HG02678 (cell line): Measurements from ENCODE around the gene HNRNPAB.

Experiments
- ATAC-seq: cut with Tn5 transposase; IDR thresholded peaks from one replicate; pipeline ENCODE4 v1.9.1; 2021; ENCODE audit warnings: mild to moderate bottlenecking, moderate library complexity; ENCODE audit not compliant: unreplicated experiment

HNRNPAB gene

DNA sequence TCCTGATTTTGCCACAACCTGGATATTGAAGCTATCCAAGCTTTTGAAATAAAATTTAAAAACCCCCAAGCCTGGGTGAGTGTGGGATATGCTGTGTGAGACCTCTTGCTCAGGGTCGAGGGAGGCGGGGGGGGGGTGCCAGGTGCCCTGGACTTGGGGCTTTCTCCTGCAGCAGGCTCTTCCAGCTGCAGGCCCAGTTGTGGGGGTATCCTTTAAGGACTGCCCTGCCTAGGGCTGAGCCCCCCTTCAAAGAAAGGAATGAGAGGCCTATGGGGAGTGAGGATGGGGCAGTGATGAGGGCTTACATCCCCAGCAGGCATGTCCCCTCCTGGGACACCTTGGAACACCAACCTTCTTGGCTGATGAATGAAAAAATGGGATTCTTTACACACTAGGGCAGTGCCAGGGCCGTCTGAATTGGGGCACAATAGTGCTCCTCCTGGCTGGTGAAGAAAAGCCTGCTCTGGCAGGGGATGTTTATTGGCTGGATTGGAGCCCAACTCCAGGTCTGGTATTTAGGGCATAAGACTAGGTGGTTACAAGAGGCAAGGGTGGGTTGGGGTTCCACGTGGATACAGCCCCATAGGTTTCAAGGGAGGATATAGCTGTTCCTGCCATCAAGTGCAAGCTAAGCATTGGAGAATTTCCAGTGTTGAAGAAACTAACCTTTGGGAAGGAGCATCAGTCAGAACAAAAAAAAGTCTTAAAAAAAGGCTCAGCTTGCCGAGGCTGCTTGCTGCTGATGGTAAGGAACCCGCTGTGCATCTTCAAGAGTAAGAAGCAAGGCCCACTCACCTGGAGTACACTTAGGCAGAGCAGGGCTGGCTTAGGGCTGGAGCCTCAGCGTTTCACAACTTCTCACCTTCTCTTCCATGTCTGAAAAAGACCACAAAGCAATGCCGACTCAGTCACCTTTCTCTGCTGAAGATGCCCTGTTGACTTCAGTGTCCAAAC is 7.0 kb downstream of the HNRNPAB start:
- no peak for ATAC-seq

DNA sequence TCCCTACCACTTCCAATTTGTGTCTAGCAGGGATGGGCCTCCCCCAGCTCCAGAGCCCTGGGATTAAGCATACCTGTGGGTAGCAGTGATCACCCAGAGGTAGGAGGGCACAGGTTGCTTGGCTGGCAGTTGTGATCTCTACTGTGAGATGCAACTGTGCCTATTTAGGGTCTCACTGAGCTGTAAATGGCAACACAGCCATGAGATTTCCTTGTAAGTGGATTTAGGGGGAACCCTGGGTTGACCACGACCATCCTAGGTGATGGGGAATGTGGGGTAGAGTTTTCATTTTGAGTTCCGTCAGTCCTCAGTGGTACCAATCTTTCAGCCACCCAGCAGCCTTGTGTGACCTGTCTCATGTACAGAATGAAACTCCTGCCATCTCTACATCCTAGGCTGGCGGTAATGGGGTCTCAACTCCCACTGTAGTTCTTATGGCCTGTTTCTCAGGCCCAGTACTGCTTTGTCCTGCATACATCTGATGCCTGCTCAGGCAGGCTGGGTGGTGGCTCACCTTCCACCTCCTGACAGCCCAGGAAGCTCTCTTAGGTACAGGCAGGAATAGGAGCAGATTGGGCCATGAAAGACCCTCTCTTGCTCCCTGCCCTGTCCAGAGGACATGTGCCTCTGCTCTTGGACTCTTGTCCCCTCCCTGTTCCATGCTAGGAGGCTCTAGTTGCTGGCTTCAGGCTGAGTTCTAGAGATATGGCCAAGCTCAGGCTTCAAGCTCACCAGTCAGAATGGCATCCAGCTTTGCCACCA is 8.1 kb downstream of the HNRNPAB start:
- ATAC-seq, result no peak

DNA sequence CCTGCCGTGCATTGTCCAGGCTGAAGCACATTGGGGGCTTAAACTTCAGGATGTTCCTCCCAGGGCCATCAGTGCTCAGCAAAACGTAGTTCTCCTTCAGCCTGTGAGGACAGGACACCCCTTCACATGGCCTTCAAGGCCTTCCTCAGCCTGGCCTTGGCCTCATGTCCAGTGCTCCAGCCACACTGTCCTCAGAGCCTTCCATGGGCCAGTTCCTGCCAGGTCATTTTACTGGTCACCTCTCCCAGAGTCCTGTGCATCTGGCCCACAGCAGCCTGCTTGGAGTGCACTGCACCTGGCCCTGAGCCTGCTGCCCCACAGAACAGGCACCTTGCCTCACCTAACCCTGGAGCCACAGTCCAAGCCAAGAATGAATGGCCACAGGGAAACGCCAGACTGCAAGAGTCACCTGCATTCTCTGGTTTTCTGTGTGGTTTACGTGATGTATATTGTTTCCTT is 8.7 kb downstream of the HNRNPAB start:
- no peak for ATAC-seq

DNA sequence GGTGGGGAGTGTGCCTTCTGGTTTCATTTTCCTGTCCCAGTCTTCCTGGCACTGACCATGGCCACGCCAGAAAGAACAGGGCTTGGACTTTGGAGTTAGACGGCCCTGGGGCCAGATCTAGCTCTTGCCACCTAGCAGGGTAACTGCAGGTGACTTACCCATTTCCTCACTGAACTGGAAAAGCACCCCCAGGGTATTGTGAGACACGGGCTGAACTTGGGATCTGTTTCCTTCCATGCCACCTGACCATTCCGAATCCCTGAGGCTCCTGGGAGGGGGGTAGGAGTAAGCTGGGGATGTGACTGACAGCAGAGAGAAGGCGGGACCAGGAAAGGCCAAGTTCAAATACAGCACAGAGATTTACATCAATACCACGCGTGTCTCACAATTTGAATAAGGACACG is 9.4 kb downstream of the HNRNPAB start:
- ATAC-seq, result no peak

DNA sequence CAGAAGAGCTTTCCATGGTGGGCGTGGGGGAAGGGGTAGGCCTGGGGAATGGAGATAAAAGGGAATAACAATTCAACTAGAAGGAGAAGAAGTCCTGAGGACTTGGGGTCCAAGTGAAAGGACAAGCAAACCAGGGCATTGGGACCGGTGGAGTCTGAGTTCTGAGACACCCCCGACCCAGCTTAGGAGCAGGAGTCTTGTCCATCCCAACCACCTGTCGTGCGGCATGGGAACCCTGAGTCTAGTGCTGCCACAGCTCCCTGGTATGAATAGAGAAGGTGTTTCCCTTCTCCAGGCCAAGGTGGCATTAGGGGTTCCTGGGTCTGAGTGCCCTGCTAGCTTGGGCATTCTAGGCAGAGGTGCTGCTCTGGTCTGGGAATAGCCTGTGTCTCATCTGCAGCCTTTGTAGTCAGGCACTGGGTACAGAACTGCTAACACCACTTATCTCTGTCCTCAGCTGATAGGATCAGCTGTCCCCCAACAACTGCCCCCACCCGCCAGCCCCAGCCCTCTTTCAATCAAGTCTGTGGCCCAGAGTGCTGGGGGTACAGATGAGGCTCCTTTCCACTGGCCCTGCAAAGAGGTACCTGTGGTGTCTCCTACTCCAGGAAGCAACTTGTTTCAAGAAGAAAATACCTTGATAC is 9.9 kb downstream of the HNRNPAB start:
- ATAC-seq, result no peak

DNA sequence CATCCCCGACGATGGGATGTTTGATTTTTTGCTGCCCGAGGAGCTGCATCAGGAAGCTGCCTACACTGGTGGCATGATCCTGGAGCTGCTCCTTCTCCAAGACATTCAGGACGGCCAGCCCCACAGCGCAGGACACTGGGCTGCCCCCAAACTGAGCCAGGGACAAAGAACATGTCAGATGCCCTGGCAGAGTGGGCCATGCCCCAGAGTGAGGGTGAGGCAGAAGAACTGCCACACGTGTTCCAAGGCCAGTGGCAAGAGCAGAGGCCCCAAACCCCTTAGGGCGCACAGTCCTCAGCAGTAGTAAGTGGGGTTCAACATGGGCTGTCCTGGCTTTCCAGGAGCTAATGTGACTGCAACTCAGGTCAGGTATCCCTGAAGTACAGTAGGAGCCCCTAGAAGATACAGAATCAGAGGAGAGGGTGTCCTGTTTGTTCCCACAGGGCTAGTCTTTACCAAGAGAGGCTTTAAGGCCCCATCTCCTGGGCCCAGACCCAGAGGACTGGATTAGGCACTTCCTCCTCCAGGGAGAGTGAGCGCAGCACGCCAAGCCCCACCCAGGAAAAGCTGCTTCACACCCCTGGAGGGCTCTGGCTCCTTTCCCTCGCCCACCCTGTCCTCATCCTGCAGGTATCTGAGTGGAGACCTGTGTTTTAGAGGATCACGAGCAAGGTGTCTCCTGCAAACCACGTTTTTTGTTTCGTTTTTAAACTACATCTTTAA is 11.1 kb downstream of the HNRNPAB start:
- no peak for ATAC-seq

DNA sequence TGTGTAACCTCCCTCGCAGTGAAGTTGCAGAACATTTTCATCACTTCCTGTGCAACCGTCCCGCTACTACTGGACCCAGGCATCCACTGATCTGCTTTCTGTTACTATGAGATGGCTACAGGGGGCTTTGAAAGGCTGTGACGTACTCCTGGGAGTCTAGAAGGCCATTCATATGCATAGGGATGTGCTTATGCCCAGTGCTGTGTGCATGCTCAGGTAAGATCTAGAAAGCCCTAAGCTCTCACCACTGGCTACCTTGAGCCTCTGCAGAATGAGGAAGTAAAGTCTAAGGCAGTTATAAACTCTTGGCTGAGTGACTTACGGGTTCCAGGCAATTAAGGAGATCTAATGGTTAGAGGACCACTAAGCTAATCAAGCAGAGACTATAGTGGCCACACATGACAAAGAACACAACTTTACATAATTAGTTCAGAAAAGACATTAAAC is 11.8 kb downstream of the HNRNPAB start:
- ATAC-seq, result no peak

DNA sequence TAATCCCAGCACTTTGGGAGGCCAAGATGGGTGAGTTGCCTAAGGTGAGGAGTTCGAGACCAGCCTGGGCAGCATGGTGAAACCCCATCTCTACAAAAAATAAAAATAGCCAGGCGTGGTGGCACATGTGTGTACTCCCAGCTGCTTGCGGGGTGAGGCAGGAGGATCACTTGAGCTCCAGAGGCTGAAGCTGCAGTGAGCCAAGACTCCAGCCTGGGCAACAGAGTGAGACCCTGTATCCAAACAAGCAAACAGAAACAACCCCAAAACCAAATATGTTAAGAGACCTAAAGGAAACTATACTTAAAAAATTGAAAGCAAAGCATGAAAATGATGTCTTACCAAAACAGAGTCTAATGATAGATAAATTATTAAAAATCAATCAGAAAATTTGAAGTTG is 12.4 kb downstream of the HNRNPAB start:
- ATAC-seq, result no peak

DNA sequence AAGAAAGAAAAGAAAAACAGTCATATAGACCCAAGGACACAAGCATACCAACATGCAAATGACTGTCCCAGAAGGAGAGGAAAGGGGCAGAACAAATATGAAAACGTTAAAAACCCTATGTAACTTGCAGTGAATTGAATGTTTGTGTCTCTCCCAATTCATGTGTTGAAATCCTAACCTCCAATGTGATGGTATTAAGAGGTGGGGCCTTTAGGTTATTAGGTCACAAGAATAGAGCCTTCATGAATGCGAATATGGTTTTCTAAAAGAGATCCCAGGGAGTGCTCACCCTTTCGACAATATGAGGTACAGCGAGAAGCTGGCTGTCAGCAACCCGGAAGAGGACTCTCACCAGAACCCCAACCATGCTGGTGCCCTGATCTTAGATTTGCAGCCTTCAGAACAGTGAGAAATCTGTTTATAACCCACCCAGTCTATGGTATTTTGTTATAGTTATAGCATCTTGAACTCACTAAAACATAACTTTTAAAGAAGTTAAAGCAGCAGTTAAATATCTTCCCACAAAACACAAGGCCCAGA is 14.0 kb downstream of the HNRNPAB start:
- ATAC-seq, result no peak

DNA sequence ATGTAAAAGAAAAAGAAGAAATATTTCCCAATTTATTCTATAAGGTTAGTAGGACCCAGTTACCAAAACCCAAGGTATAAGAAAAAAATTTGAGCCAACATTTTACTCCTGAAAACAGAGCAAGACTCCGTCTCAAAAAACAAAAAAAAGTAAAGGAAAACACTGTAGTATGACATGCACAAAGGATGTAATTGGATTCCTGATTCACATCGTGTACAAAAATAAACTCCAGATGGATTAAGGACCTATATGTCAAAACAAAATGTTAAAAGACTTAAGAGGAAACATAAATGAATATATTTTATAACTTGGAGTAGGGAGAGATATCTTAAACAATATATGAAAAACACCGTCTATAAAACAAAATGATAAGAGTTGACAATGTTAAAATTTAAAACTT is 14.5 kb downstream of the HNRNPAB start:
- no peak for ATAC-seq

DNA sequence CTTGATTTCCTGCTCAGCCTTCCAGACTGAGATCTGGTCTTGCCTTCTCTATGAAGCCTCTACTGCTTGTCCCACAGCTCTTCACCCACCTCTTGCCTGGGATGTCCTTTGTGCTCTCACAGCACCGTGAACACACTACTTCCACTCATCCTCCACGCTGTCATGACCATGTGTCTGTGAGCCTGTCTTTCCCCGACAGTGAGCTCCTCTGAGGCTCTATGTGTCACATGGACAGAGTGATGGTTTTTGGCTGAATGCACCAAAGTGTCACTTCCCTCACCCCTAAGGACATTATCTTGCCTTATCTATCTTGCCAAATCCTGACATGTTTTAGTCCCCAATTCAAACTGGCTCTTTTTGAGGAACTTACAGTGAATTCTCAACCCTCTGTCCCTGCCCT is 16.9 kb downstream of the HNRNPAB start:
- no peak for ATAC-seq

DNA sequence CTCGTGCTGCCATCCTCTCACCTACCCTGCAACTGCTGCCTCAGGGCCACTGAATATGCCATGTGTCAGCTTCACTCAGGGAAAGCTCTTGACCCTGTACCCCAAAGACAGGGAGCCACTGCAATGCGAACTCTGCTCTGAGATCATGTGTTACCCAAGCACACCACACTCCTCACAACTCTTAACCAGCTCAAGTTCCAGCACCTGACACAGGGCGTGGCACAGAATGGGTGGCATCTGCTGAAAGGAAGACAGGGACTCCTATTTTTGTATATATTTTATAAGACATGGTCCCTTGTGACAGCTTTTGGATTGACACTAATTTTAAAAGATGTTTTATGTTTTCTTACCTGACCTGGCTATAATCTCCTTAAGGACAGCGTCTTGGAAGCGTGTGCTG is 17.5 kb downstream of the HNRNPAB start:
- no peak for ATAC-seq

DNA sequence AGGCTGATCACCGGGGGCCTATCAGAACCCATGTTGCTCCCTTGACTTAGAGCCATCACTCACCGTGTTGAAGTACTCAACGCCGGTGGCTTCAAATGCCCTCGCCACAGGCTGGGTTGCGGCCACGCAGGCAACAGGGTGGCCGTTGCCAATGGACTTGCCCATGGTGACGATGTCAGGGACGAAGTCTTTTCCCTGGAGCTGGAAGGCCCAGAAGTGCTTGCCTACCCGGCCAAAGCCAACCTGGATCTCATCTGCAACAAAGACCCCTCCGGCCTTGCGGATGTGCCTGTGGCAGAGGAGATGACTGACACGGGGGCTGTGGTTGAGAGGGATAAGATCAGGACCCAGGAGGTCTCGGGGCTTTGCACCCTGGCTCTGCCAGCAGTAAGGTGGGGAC is 18.0 kb downstream of the HNRNPAB start:
- ATAC-seq, result no peak

DNA sequence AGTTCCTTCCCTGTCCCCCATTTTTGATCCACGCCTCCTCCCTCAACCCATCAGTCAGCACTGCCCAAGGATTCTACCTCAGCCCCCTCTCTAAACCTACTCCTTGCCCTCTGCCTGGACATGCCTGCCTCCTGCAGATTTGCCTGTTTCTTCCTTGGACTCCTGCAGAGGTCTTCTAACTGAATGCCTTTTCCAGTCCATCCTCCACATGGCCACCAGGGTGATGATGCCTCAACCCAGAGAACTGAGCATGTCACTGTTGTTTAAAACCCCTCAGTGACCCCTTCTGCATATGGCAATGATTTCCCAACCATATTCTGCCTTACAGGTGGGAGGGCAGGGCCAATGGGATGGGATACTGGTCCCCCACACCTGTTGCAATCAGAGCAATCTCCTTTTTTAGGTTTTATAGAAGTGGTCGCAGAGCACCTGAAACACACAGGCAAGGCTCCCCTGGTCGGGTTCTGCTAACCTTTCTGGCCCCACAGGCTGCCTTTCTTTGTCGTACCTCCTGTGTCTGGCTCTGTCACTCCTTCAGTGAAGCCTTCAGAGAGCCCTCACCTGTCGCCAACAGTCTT is 19.0 kb downstream of the HNRNPAB start:
- no peak for ATAC-seq

DNA sequence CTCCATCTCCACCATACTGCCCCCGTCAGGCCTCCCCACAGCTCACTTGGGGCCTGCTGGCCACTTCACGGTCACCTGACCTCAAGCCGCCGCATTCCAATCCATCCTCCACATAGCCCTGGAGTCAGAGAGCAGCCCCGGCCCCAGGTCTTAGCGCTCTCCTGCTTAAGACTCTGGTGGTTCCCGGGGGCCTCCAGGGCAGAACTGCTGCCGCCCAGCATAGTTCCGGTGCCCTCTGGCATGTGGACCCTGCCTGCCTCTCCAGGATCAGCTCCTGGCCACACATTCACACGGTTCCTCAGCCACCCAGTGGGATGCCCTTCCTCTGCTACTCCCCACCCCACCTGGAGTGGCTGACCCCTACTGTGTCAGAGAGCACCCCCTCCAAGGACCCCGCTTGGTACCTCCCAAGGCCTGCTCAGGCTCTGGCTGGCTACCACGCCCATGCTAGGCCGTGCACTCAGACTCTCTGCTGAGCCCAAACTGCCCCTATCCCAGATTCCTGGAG is 19.5 kb downstream of the HNRNPAB start:
- ATAC-seq, result no peak

DNA sequence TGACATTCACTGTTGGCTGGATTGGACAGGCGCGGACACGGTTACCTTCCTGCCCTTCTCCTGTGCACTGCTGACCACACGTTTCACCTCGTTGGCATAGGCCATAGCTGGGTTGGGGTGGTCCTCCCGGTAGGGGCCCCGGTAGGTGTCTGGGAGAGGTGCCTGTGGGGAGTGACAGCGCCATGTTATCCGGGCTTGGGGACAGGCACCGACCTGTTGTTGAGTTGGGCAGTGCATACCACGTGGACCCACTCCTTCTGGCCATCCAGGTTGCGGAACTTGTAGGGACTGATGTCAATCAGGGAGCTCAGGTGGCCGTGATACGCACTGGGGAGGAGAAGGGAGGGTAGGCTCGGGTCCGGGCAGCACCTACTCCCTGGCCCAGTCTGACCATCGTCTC is 20.1 kb downstream of the HNRNPAB start:
- ATAC-seq, result no peak

DNA sequence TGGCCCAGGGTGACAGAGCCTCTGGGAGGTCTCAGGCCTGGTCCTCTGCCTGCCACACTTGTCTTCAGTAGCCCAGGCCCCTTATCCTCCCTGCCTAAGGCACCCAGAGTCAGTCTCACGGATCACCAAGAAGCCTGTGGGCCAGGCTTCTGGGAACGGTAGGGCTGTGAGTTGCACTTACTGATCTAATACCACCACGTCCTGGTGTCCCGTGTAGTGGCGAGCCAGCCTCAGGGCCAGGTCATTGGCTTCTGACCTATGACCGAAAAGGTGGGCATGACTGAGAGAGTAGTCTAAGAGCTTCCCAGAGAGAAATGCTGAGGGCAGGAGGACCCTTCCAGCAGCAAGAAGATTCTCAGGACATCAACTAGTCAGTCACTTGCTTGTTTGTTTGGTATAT is 20.8 kb downstream of the HNRNPAB start:
- no peak for ATAC-seq

DNA sequence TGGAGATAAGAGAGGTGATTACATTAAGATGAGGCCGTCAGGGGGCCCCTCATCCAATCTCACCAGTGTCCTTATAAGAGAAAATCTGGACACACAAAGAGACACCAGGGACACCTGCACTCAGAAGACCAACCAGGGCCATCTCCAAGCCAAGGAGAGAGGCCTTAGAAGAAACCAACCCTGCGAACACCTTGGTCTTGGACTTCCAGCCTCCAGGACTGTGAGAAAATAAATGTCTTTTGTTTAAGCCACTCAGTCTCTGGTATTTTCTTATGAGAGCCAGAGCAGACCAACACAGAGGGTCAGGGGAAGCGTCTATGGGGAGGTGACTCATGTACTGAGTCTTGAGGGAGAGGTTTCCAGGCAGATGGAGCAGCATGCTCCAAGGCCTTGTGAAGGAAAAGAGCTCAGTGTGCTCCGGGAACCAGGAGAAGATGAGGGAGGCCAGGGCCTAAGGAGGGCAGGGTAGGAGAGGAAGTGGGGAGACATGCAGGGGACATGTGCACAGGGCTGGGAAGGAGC is 22.9 kb downstream of the HNRNPAB start:
- ATAC-seq, result no peak

DNA sequence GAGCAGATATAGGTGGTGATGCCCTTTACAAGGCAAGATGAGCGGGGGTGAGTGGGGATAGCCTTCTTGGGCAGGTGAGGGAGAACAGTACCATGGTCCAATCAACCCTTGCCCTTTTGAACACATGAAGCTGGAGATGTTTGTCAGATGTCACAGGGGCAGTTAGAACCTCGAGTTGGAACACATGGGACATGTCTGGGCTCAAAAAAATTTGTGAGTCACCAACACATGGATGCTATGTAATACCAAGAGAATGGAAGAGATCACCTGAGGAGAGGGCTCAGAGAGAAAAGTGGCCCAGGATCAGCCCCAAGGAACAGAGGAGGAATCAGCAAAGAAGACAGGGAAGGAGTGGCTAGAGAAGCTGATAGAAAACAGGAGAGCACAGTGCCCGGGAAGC is 23.6 kb downstream of the HNRNPAB start:
- ATAC-seq, result no peak

DNA sequence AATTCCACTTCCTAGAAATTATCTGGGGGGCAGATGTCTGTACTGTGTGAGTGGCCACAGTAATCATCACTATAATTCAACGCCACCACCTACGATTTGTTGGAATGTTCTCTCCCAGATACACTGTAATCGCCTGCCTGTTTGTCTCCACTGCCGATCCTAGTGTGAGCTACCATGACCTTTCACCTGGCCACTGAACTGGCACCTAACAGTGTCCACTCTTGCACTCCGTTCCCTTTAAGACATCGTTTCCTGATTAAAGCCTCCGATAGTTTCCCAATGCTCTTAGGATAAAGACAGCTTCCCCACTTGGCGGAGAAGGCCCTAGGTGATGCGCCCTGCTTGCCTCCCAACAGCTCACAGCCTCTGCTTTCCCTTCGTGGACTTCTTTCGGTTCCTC is 24.3 kb downstream of the HNRNPAB start:
- ATAC-seq, result no peak
